A549 (cell line): Measurements from ENCODE around the gene PLCB2.

Experiments used
- NFE2L2 ChIP-seq: fragments of 150-350 bp; conservative IDR thresholded peaks from 2 replicates; pipeline ENCODE4 v1.6.1; 2014; ENCODE audit warnings: low read length
- TF ChIP-seq, protein P1 (sequence below): fragments of >200 bp; sonication (Bioruptor Twin); formaldehyde crosslinking; IDR thresholded peaks from 3 replicates; pipeline ENCODE4 v1.5.1; 2016
- TF ChIP-seq, protein P2 (sequence below): fragments of 200-600 bp; sonication (generic); IDR thresholded peaks from 2 replicates; pipeline ENCODE4 v1.6.1; 2016; ENCODE audit warnings: antibody characterized with exemption, mild to moderate bottlenecking, moderate library complexity
- TF ChIP-seq, protein P3 (sequence below): fragments of 450-650 bp; IDR thresholded peaks from 2 replicates; pipeline ENCODE4 v1.6.1; 2014; ENCODE audit warnings: antibody characterized with exemption

DNA sequence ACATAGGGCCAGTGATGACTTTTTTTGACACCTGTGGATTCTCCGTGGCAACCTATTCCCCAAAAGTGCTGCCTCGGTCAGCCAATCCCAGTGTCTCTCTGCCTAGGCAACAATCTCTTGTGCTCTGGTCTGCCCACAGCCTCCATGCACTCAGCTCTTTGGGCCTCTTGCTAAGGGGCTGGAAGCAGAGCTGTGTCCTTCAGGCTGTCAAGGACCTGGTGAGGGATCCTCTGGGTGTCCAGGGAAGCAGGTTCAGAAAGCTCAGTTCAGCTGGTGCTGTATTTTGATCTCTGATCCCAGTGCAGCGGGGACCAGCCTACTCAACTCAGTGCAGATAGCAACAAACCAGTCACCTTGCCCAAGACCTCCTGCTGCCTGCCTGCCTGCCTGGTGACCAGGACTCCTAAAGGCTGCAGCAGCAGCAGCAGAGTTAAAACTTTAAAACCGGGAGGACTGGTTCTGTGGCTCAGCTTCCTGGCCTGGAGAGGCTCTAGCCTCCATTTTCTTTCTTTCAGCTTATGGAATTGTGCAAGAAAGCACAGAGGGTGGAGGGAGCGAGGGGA, 62.7 kb downstream of the PLCB2 start:
- TF ChIP-seq, protein P1, sequence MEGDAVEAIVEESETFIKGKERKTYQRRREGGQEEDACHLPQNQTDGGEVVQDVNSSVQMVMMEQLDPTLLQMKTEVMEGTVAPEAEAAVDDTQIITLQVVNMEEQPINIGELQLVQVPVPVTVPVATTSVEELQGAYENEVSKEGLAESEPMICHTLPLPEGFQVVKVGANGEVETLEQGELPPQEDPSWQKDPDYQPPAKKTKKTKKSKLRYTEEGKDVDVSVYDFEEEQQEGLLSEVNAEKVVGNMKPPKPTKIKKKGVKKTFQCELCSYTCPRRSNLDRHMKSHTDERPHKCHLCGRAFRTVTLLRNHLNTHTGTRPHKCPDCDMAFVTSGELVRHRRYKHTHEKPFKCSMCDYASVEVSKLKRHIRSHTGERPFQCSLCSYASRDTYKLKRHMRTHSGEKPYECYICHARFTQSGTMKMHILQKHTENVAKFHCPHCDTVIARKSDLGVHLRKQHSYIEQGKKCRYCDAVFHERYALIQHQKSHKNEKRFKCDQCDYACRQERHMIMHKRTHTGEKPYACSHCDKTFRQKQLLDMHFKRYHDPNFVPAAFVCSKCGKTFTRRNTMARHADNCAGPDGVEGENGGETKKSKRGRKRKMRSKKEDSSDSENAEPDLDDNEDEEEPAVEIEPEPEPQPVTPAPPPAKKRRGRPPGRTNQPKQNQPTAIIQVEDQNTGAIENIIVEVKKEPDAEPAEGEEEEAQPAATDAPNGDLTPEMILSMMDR: no peak
- TF ChIP-seq, protein P2, sequence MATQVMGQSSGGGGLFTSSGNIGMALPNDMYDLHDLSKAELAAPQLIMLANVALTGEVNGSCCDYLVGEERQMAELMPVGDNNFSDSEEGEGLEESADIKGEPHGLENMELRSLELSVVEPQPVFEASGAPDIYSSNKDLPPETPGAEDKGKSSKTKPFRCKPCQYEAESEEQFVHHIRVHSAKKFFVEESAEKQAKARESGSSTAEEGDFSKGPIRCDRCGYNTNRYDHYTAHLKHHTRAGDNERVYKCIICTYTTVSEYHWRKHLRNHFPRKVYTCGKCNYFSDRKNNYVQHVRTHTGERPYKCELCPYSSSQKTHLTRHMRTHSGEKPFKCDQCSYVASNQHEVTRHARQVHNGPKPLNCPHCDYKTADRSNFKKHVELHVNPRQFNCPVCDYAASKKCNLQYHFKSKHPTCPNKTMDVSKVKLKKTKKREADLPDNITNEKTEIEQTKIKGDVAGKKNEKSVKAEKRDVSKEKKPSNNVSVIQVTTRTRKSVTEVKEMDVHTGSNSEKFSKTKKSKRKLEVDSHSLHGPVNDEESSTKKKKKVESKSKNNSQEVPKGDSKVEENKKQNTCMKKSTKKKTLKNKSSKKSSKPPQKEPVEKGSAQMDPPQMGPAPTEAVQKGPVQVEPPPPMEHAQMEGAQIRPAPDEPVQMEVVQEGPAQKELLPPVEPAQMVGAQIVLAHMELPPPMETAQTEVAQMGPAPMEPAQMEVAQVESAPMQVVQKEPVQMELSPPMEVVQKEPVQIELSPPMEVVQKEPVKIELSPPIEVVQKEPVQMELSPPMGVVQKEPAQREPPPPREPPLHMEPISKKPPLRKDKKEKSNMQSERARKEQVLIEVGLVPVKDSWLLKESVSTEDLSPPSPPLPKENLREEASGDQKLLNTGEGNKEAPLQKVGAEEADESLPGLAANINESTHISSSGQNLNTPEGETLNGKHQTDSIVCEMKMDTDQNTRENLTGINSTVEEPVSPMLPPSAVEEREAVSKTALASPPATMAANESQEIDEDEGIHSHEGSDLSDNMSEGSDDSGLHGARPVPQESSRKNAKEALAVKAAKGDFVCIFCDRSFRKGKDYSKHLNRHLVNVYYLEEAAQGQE: no peak
- TF ChIP-seq, protein P3, sequence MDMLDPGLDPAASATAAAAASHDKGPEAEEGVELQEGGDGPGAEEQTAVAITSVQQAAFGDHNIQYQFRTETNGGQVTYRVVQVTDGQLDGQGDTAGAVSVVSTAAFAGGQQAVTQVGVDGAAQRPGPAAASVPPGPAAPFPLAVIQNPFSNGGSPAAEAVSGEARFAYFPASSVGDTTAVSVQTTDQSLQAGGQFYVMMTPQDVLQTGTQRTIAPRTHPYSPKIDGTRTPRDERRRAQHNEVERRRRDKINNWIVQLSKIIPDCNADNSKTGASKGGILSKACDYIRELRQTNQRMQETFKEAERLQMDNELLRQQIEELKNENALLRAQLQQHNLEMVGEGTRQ: no peak
- no peak for TF ChIP-seq NFE2L2
